GM12891 (cell line): ENCODE measurements around the gene GPATCH11.
A peak's percentile ranks its signal among the peaks of the same experiment; 100 is the strongest.

Source experiments
- DNase-seq: peaks from one replicate; pipeline ENCODE4 v3.0.0; 2011; ENCODE audit warnings: low spot score; ENCODE audit not compliant: insufficient read length
- FAIRE-seq: peaks from 2 replicates; lab custom pipeline; 2011; peaks lifted over from hg19 to GRCh38; lab: Jason Lieb, UNC
- PAX5 ChIP-seq: IDR thresholded peaks from 2 replicates; pipeline ENCODE4 v1.6.1; 2011; ENCODE audit warnings: low read length, moderate library complexity, mild to moderate bottlenecking; ENCODE audit not compliant: insufficient read depth, severe bottlenecking
- POLR2A ChIP-seq: IDR thresholded peaks from 2 replicates; pipeline ENCODE4 v1.6.1; 2011; ENCODE audit warnings: low read depth, low read length, control low read depth
- POLR2AphosphoS5 ChIP-seq: IDR thresholded peaks from 2 replicates; pipeline ENCODE4 v1.6.1; 2011; ENCODE audit warnings: low read depth, low read length, control low read depth
- POU2F2 ChIP-seq: IDR thresholded peaks from 2 replicates; pipeline ENCODE4 v1.6.1; 2011; ENCODE audit warnings: low read depth, mild to moderate bottlenecking, control low read depth, low read length, moderate library complexity
- SPI1 ChIP-seq: IDR thresholded peaks from 2 replicates; pipeline ENCODE4 v1.6.1; 2011; ENCODE audit warnings: low read depth, low read length, control low read depth
- TAF1 ChIP-seq: IDR thresholded peaks from 2 replicates; pipeline ENCODE4 v1.6.1; 2011; ENCODE audit warnings: low read depth, low read length, control low read depth

GPATCH11 gene

DNA sequence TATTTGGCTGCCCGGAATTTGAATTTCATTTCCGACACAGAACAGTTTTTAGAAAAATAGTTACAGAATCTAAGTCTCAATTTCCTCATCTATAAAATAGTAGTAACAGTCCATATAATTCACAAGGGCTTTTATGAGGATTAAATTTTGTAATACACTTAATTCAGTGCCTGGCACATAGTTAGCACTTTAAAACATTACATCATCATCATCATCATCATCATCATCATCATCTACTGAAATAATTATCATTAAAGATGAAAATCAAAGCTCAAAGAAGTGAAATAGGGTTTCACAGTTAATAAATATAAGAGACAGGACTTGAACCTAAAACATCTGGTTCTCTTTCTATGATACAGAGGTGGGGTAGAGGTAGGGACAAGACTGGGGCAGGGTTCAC lies 13.4 kb upstream of the GPATCH11 start:
- TF ChIP-seq POLR2AphosphoS5 (no peak), TAF1 (no peak), SPI1 (no peak), POLR2A (no peak), PAX5 (no peak), POU2F2 (no peak)
- DNase-seq (no peak), FAIRE-seq (no peak)

- FAIRE-seq (no peak), DNase-seq (no peak)
- TF ChIP-seq POLR2A (no peak), TAF1 (no peak), PAX5 (no peak), SPI1 (no peak), POLR2AphosphoS5 (no peak), POU2F2 (no peak)
Measured at GRCh38 chr2:37080266-37080665, 4.1 kb upstream of the GPATCH11 start.

GRCh38 chr2:37080689-37081088 lies 3.6 kb upstream of the GPATCH11 start:
- FAIRE-seq = no peak
- TF ChIP-seq POLR2A (no peak), SPI1 (peak; percentile 68)
- DNase-seq = no peak

DNA sequence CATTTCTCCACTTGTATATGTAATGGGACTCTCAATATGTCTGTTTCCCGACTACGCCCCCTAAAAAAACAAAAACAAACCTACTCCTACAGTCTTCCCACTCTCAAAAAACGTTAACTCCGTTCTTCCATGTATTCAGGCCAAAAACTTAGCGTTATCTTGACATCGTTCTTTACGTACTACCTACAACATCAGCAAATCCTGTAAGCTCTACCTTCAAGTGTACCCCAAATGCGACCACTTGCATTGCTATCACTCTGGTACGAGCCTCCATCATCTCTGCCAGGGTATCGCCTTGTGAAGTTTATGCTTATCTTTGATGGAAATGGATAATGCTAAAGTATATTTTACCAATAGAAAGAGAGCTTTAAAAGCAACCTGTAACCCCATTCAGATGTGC lies 479 bp downstream of the GPATCH11 start:
- TF ChIP-seq TAF1 = no peak
- TF ChIP-seq PAX5 = no peak
- no peak for TF ChIP-seq SPI1
- no peak for FAIRE-seq

GRCh38 chr2:37085731-37086147 lies 1.4 kb downstream of the GPATCH11 start:
- DNase-seq (no peak), FAIRE-seq (no peak)
- TF ChIP-seq POU2F2 = no peak
- no peak for TF ChIP-seq SPI1
- no peak for TF ChIP-seq PAX5
- TF ChIP-seq POLR2A = no peak
- no peak for TF ChIP-seq POLR2AphosphoS5
- TF ChIP-seq TAF1 = no peak

More for the DNA sequence above, 479 bp downstream of the GPATCH11 start:
- DNase-seq = no peak

GRCh38 chr2:37090019-37090477 lies 5.7 kb downstream of the GPATCH11 start:
- DNase-seq (peak; percentile 9), FAIRE-seq (peak; percentile 94)
- TF ChIP-seq PAX5 (no peak), POLR2AphosphoS5 (peak; percentile 53; the same call in 1 of the 2 replicates), TAF1 (no peak), POLR2A (peak; percentile 41; the same call in 1 of the 2 replicates), POU2F2 (no peak), SPI1 (peak; percentile 99)

DNA sequence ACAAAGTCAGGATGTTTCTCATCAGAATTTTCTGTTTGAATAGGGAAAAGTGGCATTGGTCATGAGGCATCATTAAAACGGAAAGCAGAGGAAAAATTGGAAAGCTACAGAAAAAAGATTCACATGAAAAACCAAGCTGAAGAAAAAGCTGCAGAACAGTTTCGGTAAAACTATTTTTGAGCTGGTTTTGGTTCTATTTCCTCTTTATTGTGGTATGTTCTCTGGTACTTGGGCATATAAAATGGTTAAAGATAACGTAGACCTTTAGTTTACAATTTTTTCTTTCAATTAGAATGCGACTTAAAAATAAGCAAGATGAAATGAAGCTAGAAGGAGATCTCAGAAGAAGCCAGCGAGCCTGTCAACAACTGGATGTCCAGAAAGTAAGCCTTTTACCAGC lies 7.6 kb downstream of the GPATCH11 start:
- FAIRE-seq = peak; percentile 48
- DNase-seq = no peak
- TF ChIP-seq SPI1 (peak; percentile 71), POLR2AphosphoS5 (no peak), POLR2A (no peak)

- DNase-seq (no peak), FAIRE-seq (peak; percentile 40)
- TF ChIP-seq SPI1 (0 out of 2 replicates have a peak, but pooled peaks have one; percentile 26), TAF1 (no peak)
Measured at GRCh38 chr2:37096568-37096967, 12.2 kb downstream of the GPATCH11 start.

DNA sequence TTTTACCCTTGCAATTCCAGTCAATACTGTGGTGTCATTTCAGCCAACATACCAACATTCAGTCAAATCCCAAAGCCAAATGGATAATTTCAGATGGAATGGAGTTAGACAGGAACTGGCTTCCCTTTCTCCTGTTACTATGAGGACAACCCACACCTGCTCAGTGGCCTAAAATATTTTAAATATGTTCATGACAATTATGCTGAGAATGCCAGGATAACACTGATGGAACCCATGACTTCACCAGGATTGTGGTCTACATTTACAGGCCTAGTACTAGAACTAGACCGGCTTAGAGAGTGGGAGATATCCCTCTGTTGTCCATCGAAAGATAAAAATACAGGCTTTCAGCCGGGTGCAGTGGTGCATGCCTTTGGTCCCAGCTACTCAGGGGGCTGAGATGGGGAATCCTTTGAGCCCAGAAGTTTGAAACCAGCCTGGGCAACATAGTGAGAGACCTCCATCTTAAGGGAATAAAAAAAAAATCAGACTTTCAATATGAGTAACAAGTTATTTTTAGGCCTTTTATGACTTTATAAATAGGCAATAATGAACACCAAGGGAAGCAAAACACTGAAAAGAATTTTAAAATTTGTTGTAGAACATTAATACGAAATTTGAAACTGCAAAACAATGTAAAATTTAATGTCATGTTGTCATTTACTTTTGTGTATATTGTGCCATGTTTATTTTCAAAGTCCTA lies 14.2 kb downstream of the GPATCH11 start:
- FAIRE-seq = no peak
- TF ChIP-seq PAX5 (no peak), TAF1 (no peak), POLR2A (no peak), SPI1 (no peak), POU2F2 (no peak), POLR2AphosphoS5 (no peak)
- no peak for DNase-seq

GRCh38 chr2:37100054-37100453 lies 15.7 kb downstream of the GPATCH11 start:
- DNase-seq (no peak), FAIRE-seq (no peak)
- TF ChIP-seq POU2F2 (no peak), SPI1 (no peak), POLR2AphosphoS5 (no peak), POLR2A (no peak), PAX5 (no peak), TAF1 (no peak)

GRCh38 chr2:37102588-37102987 lies 18.3 kb downstream of the GPATCH11 start:
- no peak for TF ChIP-seq SPI1
- no peak for TF ChIP-seq POLR2AphosphoS5
- TF ChIP-seq POLR2A = no peak
- no peak for TF ChIP-seq POU2F2
- TF ChIP-seq PAX5 = no peak
- no peak for TF ChIP-seq TAF1
- no peak for FAIRE-seq
- no peak for DNase-seq
